WTC11 (cell line): ENCODE measurements around the gene SPAG9. TPM values are rescaled to one million over a fixed set of nuclear protein-coding genes. Genes with fewer than 3 reads are reported as not detected.

Experiments
- ATAC-seq: fragments of 200-7000 bp; cut with Tn5 transposase; 2 replicates; pipeline ENCODE4 v1.10.0; 2021; ENCODE audit warnings: mild to moderate bottlenecking, moderate library complexity
- Bru-seq: library from RNA; stranded (reverse); fragments of 400-500 nt; gene quantifications from one replicate; lab custom pipeline; 2021; lab: Mats Ljungman, UMichigan
- CTCF ChIA-PET: fragments of 300-600 bp; sonication (Branson Sonifier 250); formaldehyde crosslinking; loops from one replicate; lab custom pipeline; 2021; ENCODE audit warnings: antibody characterized with exemption; lab: Charles Lee
- POLR2A ChIA-PET: fragments of 350-600 bp; sonication (Branson Sonifier 250); formaldehyde crosslinking; loops from one replicate; lab custom pipeline; 2021; ENCODE audit warnings: antibody characterized with exemption; lab: Charles Lee
- DNase-seq: peaks from one replicate; pipeline ENCODE4 v3.0.0; 2021; ENCODE audit warnings: low spot score
- H3K27ac Mint-ChIP-seq: 2 replicates; pipeline ENCODE4 v1.8.0; 2021; ENCODE audit warnings: mixed read lengths
- H3K27me3 Mint-ChIP-seq: 2 replicates; pipeline ENCODE4 v1.8.0; 2021; ENCODE audit warnings: low read depth, mild to moderate bottlenecking, moderate library complexity, mixed read lengths
- H3K36me3 Mint-ChIP-seq: 2 replicates; pipeline ENCODE4 v1.8.0; 2021; ENCODE audit warnings: mixed read lengths
- H3K4me1 Mint-ChIP-seq: 2 replicates; pipeline ENCODE4 v1.8.0; 2022; ENCODE audit warnings: mixed read lengths
- H3K4me3 Mint-ChIP-seq: 2 replicates; pipeline ENCODE4 v1.8.0; 2021; ENCODE audit warnings: mild to moderate bottlenecking, moderate library complexity, mixed read lengths
- H3K9me3 Mint-ChIP-seq: 2 replicates; pipeline ENCODE4 v1.8.0; 2021; ENCODE audit warnings: mixed read lengths
- CREM ChIP-seq: sonication (generic); formaldehyde crosslinking; IDR thresholded peaks from 2 replicates; pipeline ENCODE4 v1.8.1; 2022; ENCODE audit warnings: mild to moderate bottlenecking, missing genetic modification reagents, moderate library complexity
- ESRRA ChIP-seq: sonication (generic); formaldehyde crosslinking; IDR thresholded peaks from 2 replicates; pipeline ENCODE4 v1.8.1; 2022; ENCODE audit warnings: mild to moderate bottlenecking, missing genetic modification reagents, borderline replicate concordance
- ETV6 ChIP-seq: sonication (generic); formaldehyde crosslinking; IDR thresholded peaks from 2 replicates; pipeline ENCODE4 v1.8.1; 2022; ENCODE audit warnings: mild to moderate bottlenecking, missing genetic modification reagents
- FOXK1 ChIP-seq: sonication (generic); formaldehyde crosslinking; IDR thresholded peaks from 2 replicates; pipeline ENCODE4 v1.8.0; 2022; ENCODE audit warnings: mild to moderate bottlenecking, moderate library complexity, missing genetic modification reagents
- JAZF1 ChIP-seq: fragments of 250-450 bp; sonication (Bioruptor Pico); IDR thresholded peaks from 2 replicates; pipeline ENCODE4 v1.9.0; 2021; ENCODE audit warnings: moderate library complexity, mild to moderate bottlenecking, inconsistent platforms
- NFYB ChIP-seq: sonication (generic); formaldehyde crosslinking; conservative IDR thresholded peaks from 2 replicates; pipeline ENCODE4 v1.8.0; 2022; ENCODE audit warnings: low read depth, missing genetic modification reagents
- NR3C1 ChIP-seq: sonication (generic); formaldehyde crosslinking; conservative IDR thresholded peaks from 2 replicates; pipeline ENCODE4 v1.8.1; 2023; ENCODE audit warnings: low read depth, mild to moderate bottlenecking, missing genetic modification reagents
- PREB ChIP-seq: sonication (generic); formaldehyde crosslinking; IDR thresholded peaks from 2 replicates; pipeline ENCODE4 v1.8.1; 2022; ENCODE audit warnings: mild to moderate bottlenecking, missing genetic modification reagents, moderate library complexity, borderline replicate concordance
- SP1 ChIP-seq: sonication (generic); formaldehyde crosslinking; conservative IDR thresholded peaks from 2 replicates; pipeline ENCODE4 v1.8.1; 2022; ENCODE audit warnings: missing genetic modification reagents
- STAT6 ChIP-seq: sonication (generic); formaldehyde crosslinking; conservative IDR thresholded peaks from 2 replicates; pipeline ENCODE4 v1.8.1; 2023; ENCODE audit warnings: mild to moderate bottlenecking, low read depth, missing genetic modification reagents, moderate library complexity
- TEAD1 ChIP-seq: sonication (generic); formaldehyde crosslinking; IDR thresholded peaks from 2 replicates; pipeline ENCODE4 v1.8.0; 2022; ENCODE audit warnings: mild to moderate bottlenecking, missing genetic modification reagents
- TEAD4 ChIP-seq: sonication (generic); formaldehyde crosslinking; IDR thresholded peaks from 2 replicates; pipeline ENCODE4 v1.8.0; 2022; ENCODE audit warnings: mild to moderate bottlenecking, missing genetic modification reagents
- ZNF263 ChIP-seq: sonication (generic); formaldehyde crosslinking; IDR thresholded peaks from 2 replicates; pipeline ENCODE4 v1.8.1; 2022; ENCODE audit warnings: low read depth, mild to moderate bottlenecking, moderate library complexity, missing genetic modification reagents
- ZNF423 ChIP-seq: fragments of 250-450 bp; sonication (Bioruptor Pico); IDR thresholded peaks from 2 replicates; pipeline ENCODE4 v2.1.2; 2022; ENCODE audit warnings: mild to moderate bottlenecking, moderate library complexity
- long read RNA-seq, 3 experiments: library from RNA in 1 of 3; library from capped mRNA in 1 of 3; library from polyadenylated mRNA in 1 of 3; unstranded in 2 of 3; stranded (forward) in 1 of 3; transcript quantifications; one replicate each; pipeline ENCODE4 v2.0.0, GENCODE V29; 2021
- total RNA-seq: library from RNA; stranded (reverse); gene quantifications from 3 replicates; pipeline ENCODE4 v1.2.3, GENCODE V29; 2021
- TF ChIP-seq, protein P1 (sequence below): sonication (generic); formaldehyde crosslinking; IDR thresholded peaks from 2 replicates; pipeline ENCODE4 v1.8.1; 2023; ENCODE audit warnings: mild to moderate bottlenecking, moderate library complexity, missing genetic modification reagents
- TF ChIP-seq, protein P2 (sequence below): sonication (generic); formaldehyde crosslinking; IDR thresholded peaks from 2 replicates; pipeline ENCODE4 v1.8.1; 2022; ENCODE audit warnings: low read depth, missing genetic modification reagents, borderline replicate concordance
- TF ChIP-seq, protein P3 (sequence below): sonication (generic); formaldehyde crosslinking; IDR thresholded peaks from 2 replicates; pipeline ENCODE4 v1.8.0; 2022; ENCODE audit warnings: mild to moderate bottlenecking, missing genetic modification reagents
- TF ChIP-seq, protein P4 (sequence below): sonication (generic); formaldehyde crosslinking; IDR thresholded peaks from 2 replicates; pipeline ENCODE4 v1.8.0; 2023; ENCODE audit warnings: missing genetic modification reagents, mild to moderate bottlenecking, borderline replicate concordance
- TF ChIP-seq, protein P5 (sequence below): sonication (generic); formaldehyde crosslinking; IDR thresholded peaks from 2 replicates; pipeline ENCODE4 v1.8.0; 2023; ENCODE audit warnings: missing genetic modification reagents

Gene SPAG9
- total RNA-seq: 39.6 to 51.9 TPM (median 41.4 TPM) in 3 replicates
- Bru-seq, nascent RNA: percentile 70 among the genes with signal in this experiment
- long read RNA-seq, experiment 1, full-length matches to known transcripts: 93 of 150 reads
- long read RNA-seq, experiment 1, partial matches to known transcripts: 19 of 150 reads
- long read RNA-seq, experiment 1, other reads (novel, unspliced or antisense): 38 of 150 reads
- long read RNA-seq, experiment 2, full-length matches to known transcripts: 5 of 42 reads
- long read RNA-seq, experiment 2, partial matches to known transcripts: 12 of 42 reads
- long read RNA-seq, experiment 2, other reads (novel, unspliced or antisense): 25 of 42 reads
- long read RNA-seq, experiment 3, partial matches to known transcripts: 8 of 10 reads
- long read RNA-seq, experiment 3, other reads (novel, unspliced or antisense): 2 of 10 reads

DNA sequence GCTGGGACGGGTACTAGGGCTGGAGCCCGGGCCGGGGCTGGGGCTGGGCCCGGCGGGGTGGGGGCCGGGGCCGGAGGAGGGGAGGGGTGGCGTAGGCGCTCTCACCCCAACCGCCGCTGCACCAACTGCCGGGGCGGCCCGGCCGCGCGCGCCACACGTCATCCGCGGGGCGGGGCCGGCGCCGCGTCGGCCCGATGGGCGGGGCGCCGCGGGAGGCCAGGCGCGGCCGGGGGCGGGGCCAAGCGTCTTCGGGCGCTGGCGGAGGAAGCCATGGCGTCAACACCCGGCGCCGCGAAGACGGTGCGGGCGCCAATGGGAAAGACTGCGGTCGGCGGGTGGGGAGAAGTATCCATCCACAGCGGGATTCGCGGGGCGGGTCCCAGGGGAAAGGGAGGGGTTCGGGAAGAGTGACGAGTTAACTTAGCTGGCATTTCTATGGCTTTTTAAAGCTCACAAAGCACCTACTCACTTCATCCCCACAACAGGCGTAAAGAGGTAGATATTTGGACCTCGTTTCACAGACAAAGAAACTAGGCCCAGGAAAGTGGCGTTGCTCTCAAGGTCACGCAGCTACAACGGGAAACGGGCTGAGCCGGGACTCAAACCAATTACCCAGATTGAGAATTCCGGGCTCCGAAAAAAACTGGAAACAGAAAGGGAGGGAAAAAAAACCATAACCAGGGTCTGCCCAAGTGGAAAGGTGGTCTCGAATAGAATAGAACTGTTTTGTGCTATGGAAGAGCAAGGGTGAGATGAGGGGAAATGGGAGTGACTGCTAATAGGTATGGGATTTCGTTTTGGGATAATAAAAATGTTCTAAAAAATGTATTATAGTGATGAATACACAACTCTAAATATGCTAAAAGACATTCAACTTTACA, at the start of gene SPAG9:
Gene SPAG9, minus strand, starts transcription at position 130 of the 881 bp plus-strand sequence. CDS start 212 bp downstream, outside the sequence.
- POLR2A ChIA-PET: interaction anchor here (0.6 to 2.2 kb wide), 6 partner anchors 32 to 389 kb away, joined by 3 to 11 read pairs (median 5); partner anchors contain the start of genes NME1, NME2 and TOB1
- H3K4me1 Mint-ChIP-seq: peaks cover 27% of the 10 kb centered on the region
- peak within 1 kb of the TSS; percentile 99 for H3K27ac Mint-ChIP-seq
- CTCF ChIA-PET: interaction anchor here (0.9 to 2.3 kb wide), 6 partner anchors 10 to 120 kb away, joined by 3 to 23 read pairs (median 4); partner anchors contain the start of genes NME1 and NME2
- H3K9me3 Mint-ChIP-seq: no peaks in the 10 kb centered on the region
- H3K27me3 Mint-ChIP-seq: no peaks in the 10 kb centered on the region
- no peaks in the 10 kb centered on the region for H3K36me3 Mint-ChIP-seq
- peak; percentile 82 for ATAC-seq
- H3K4me3 Mint-ChIP-seq: peak within 1 kb of the TSS; percentile 96
- DNase-seq: peak; percentile 94
- no peak for TF ChIP-seq JAZF1 (CRISPR knock-in tag)
- no peak for TF ChIP-seq STAT6 (CRISPR knock-in tag)
- TF ChIP-seq PREB: no peak
- TF ChIP-seq, protein P1, sequence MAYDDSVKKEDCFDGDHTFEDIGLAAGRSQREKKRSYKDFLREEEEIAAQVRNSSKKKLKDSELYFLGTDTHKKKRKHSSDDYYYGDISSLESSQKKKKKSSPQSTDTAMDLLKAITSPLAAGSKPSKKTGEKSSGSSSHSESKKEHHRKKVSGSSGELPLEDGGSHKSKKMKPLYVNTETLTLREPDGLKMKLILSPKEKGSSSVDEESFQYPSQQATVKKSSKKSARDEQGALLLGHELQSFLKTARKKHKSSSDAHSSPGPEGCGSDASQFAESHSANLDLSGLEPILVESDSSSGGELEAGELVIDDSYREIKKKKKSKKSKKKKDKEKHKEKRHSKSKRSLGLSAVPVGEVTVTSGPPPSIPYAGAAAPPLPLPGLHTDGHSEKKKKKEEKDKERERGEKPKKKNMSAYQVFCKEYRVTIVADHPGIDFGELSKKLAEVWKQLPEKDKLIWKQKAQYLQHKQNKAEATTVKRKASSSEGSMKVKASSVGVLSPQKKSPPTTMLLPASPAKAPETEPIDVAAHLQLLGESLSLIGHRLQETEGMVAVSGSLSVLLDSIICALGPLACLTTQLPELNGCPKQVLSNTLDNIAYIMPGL (CRISPR knock-in tag): 0 out of 2 replicates have a peak, but pooled peaks have one; percentile 18
- no peak for TF ChIP-seq TEAD1
- no peak for TF ChIP-seq NR3C1 (CRISPR knock-in tag)
- TF ChIP-seq ESRRA: no peak
- TF ChIP-seq, protein P2, sequence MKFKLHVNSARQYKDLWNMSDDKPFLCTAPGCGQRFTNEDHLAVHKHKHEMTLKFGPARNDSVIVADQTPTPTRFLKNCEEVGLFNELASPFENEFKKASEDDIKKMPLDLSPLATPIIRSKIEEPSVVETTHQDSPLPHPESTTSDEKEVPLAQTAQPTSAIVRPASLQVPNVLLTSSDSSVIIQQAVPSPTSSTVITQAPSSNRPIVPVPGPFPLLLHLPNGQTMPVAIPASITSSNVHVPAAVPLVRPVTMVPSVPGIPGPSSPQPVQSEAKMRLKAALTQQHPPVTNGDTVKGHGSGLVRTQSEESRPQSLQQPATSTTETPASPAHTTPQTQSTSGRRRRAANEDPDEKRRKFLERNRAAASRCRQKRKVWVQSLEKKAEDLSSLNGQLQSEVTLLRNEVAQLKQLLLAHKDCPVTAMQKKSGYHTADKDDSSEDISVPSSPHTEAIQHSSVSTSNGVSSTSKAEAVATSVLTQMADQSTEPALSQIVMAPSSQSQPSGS (CRISPR knock-in tag): no peak
- TF ChIP-seq, protein P3, sequence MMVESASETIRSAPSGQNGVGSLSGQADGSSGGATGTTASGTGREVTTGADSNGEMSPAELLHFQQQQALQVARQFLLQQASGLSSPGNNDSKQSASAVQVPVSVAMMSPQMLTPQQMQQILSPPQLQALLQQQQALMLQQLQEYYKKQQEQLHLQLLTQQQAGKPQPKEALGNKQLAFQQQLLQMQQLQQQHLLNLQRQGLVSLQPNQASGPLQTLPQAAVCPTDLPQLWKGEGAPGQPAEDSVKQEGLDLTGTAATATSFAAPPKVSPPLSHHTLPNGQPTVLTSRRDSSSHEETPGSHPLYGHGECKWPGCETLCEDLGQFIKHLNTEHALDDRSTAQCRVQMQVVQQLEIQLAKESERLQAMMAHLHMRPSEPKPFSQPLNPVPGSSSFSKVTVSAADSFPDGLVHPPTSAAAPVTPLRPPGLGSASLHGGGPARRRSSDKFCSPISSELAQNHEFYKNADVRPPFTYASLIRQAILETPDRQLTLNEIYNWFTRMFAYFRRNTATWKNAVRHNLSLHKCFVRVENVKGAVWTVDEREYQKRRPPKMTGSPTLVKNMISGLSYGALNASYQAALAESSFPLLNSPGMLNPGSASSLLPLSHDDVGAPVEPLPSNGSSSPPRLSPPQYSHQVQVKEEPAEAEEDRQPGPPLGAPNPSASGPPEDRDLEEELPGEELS: no peak
- peak; percentile 42; the same call in 1 of the 2 replicates for TF ChIP-seq NFYB (CRISPR knock-in tag)
- no peak for TF ChIP-seq ZNF263 (CRISPR knock-in tag)
- no peak for TF ChIP-seq ZNF423 (CRISPR knock-in tag)
- TF ChIP-seq TEAD4 (CRISPR knock-in tag): no peak
- TF ChIP-seq, protein P4, sequence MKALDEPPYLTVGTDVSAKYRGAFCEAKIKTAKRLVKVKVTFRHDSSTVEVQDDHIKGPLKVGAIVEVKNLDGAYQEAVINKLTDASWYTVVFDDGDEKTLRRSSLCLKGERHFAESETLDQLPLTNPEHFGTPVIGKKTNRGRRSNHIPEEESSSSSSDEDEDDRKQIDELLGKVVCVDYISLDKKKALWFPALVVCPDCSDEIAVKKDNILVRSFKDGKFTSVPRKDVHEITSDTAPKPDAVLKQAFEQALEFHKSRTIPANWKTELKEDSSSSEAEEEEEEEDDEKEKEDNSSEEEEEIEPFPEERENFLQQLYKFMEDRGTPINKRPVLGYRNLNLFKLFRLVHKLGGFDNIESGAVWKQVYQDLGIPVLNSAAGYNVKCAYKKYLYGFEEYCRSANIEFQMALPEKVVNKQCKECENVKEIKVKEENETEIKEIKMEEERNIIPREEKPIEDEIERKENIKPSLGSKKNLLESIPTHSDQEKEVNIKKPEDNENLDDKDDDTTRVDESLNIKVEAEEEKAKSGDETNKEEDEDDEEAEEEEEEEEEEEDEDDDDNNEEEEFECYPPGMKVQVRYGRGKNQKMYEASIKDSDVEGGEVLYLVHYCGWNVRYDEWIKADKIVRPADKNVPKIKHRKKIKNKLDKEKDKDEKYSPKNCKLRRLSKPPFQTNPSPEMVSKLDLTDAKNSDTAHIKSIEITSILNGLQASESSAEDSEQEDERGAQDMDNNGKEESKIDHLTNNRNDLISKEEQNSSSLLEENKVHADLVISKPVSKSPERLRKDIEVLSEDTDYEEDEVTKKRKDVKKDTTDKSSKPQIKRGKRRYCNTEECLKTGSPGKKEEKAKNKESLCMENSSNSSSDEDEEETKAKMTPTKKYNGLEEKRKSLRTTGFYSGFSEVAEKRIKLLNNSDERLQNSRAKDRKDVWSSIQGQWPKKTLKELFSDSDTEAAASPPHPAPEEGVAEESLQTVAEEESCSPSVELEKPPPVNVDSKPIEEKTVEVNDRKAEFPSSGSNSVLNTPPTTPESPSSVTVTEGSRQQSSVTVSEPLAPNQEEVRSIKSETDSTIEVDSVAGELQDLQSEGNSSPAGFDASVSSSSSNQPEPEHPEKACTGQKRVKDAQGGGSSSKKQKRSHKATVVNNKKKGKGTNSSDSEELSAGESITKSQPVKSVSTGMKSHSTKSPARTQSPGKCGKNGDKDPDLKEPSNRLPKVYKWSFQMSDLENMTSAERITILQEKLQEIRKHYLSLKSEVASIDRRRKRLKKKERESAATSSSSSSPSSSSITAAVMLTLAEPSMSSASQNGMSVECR (CRISPR knock-in tag): no peak
- TF ChIP-seq, protein P5, sequence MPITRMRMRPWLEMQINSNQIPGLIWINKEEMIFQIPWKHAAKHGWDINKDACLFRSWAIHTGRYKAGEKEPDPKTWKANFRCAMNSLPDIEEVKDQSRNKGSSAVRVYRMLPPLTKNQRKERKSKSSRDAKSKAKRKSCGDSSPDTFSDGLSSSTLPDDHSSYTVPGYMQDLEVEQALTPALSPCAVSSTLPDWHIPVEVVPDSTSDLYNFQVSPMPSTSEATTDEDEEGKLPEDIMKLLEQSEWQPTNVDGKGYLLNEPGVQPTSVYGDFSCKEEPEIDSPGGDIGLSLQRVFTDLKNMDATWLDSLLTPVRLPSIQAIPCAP: no peak
- peak; percentile 75; the same call in 1 of the 2 replicates for TF ChIP-seq SP1
- TF ChIP-seq ETV6 (CRISPR knock-in tag): no peak
- TF ChIP-seq FOXK1 (CRISPR knock-in tag): peak; percentile 74; the same call in 1 of the 2 replicates
- peak; percentile 84; the same call in 1 of the 2 replicates for TF ChIP-seq CREM (CRISPR knock-in tag)
